ENCODE results near the gene PHF21B.

The PHF21B gene

DNA sequence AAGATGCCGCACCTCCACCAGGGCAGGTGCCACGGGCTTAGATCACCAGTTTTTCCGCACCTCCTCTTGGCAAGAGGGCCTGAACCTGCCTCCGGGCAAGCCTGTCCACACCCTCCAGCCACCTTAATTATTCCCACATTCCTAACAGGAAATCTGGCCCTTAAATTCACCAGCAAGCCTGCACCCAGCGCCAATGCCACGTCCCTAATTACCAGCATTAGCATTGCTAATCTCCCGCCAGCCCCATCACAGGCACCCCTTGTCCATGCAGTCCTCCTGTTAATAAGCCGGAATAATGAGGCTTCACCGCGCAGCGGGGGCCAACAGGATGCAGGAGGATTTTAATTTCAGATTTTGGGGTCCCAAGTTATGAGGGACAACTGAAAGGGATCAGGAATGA is 69.7 kb downstream of the PHF21B start:
- TF ChIP-seq, protein P1, sequence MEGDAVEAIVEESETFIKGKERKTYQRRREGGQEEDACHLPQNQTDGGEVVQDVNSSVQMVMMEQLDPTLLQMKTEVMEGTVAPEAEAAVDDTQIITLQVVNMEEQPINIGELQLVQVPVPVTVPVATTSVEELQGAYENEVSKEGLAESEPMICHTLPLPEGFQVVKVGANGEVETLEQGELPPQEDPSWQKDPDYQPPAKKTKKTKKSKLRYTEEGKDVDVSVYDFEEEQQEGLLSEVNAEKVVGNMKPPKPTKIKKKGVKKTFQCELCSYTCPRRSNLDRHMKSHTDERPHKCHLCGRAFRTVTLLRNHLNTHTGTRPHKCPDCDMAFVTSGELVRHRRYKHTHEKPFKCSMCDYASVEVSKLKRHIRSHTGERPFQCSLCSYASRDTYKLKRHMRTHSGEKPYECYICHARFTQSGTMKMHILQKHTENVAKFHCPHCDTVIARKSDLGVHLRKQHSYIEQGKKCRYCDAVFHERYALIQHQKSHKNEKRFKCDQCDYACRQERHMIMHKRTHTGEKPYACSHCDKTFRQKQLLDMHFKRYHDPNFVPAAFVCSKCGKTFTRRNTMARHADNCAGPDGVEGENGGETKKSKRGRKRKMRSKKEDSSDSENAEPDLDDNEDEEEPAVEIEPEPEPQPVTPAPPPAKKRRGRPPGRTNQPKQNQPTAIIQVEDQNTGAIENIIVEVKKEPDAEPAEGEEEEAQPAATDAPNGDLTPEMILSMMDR (conservative IDR thresholded peaks at IDR 0.05): no peak
- H3K27ac ChIP-seq: no peak overlapping the region

DNA sequence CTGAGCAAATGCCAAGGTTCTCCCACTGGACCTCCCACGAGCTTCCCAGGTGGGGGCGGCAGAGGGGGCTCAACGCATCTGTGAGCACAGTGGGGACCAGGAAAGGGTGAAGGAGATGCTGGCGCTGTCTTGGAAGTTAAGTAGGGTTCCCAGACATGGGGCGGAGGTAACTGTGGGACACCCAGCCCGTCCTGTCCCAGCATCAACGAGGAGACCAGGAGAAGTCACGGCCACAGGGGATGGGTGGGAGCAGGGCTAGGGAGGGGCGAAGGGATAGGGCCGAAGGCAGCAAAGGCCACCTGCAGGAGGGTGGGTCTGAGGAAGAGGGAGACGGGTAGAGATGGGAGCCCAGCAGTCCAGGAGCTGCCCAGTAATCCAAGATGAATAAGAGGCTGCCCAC is 70.4 kb downstream of the PHF21B start:
- no peak for TF ChIP-seq ZFX (IDR thresholded peaks at IDR 0.05)
- TF ChIP-seq, protein P1 (conservative IDR thresholded peaks at IDR 0.05): no peak
- H3K27ac ChIP-seq: no peak overlapping the region

DNA sequence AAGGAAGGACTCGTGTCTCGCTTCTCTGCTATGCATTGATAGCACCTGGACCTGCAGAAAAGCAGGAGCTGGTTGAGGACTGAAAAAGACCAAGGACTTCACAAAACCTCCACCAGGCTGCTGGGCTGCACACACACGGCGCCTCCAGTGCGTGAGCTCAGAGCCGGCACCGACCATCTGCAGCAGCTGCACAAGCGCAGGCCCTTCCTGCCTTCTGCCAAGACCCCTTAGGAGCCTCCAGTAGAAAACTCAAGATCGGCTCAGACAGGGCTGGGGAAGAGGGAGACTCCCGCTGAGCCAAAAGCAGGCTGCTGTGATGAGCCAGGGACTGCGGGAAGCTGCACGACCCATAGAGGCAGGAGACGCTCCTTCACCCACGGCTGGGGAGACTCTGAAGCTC is 70.9 kb downstream of the PHF21B start:
- no peak overlapping the region for H3K27ac ChIP-seq
- TF ChIP-seq, protein P1 (conservative IDR thresholded peaks at IDR 0.05): no peak
- TF ChIP-seq ZFX (IDR thresholded peaks at IDR 0.05): no peak

DNA sequence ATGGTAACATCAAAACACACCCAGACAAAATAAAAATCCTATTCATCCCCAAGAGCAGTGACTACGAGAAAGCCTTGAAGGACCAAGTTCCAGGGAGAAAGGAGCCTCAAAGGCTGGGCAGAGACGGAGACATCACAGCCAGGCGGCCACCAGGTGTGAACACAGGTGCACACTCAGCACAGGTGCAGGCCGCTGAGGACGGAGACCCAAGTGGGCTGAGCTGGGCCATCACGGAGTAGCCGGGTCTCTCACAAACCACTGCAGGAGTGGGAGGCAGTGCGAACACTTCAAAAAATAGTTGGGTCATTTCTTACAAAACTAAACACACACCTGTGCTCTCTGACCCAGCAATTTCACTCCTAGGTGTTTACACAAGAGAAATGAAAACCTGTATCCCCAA is 72.6 kb downstream of the PHF21B start:
- no peak for TF ChIP-seq ZFX (IDR thresholded peaks at IDR 0.05)
- TF ChIP-seq, protein P1 (conservative IDR thresholded peaks at IDR 0.05): no peak

DNA sequence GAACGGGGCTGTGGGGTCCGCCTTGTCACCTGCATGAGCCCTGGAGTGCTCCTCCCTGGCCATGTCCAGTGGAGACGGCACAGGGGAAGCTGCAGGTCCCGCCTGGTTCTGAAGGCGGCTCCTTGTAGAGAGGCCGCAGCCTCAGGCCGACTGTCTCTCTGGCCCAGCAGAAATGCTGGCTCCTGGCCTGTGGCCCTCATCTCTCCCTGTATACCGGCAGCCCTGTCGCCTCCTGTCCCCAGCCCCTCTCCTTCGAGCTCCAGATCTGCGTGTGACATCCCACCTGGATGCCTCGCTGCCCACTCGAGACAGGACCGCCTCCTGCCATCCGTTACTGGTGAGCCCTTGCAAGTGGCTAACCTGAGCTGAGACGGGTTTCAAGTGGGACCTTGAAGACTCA is 73.6 kb downstream of the PHF21B start:
- no peak overlapping the region for H3K27ac ChIP-seq
- TF ChIP-seq, protein P1 (conservative IDR thresholded peaks at IDR 0.05): no peak
- TF ChIP-seq ZFX (IDR thresholded peaks at IDR 0.05): no peak

More for the DNA sequence above, 72.6 kb downstream of the PHF21B start:
- no peak overlapping the region for H3K27ac ChIP-seq

DNA sequence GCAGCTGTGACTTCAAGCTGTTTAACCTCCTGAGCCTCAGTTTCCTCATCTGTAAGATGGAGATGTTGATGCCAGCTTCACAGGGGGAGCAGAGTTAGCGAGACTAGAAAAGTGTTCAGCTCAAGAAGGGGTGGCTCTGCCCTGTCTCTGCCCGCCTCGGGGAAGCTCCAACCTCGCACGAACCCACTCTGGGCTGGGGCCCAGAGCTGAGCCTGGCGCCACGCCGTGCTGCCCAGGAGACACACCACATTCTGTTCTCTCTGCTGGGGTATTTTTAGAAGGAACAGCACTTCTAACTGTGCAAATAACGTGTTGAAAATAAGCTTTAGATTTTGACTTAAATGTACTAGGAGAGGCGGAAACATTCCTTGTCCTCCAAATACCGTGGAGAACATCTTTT is 74.1 kb downstream of the PHF21B start:
- H3K27ac ChIP-seq: no peak overlapping the region
- TF ChIP-seq, protein P1 (conservative IDR thresholded peaks at IDR 0.05): no peak
- TF ChIP-seq ZFX (IDR thresholded peaks at IDR 0.05): no peak

DNA sequence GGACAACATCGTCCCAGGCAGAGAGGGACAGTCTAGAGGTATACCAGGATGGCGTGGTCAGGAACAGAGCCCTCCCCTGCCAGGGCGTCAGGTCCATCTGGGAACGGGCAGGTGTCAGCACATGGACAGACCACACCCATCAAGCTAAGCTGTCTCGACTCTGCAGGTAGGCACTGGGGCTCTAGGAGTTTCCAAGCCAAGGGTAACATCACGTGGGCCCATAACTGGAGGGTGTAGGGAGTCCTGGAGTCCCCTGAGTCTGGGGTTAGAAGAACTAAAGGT is 75.4 kb downstream of the PHF21B start:
- no peak overlapping the region for H3K27ac ChIP-seq
- TF ChIP-seq, protein P1 (conservative IDR thresholded peaks at IDR 0.05): no peak
- TF ChIP-seq ZFX (IDR thresholded peaks at IDR 0.05): no peak
